ENCODE data around the gene EXTL2. TPM values are rescaled to one million over a fixed set of nuclear protein-coding genes. Genes with fewer than 3 reads are reported as not detected.
"Not testable (repeated sequence)": the region's sequence is repeated elsewhere in the genome, so short reads cannot be mapped to it uniquely, and the experiment has no call there.

The EXTL2 gene
- total and polyA plus RNA-seq, 4 donors: 3.6 to 8.7 (median 7.6) TPM

- Histone ChIP-seq H3K9me3 (ENCODE audit: control insufficient read depth in 4 of 4, low read length in 3 of 4) (no peaks in the 10 kb centered on the region), H3K9ac (ENCODE audit: low read depth in 1 of 2, low read length in 2 of 2) (no peak overlapping the region), H3K4me3 (ENCODE audit: low read depth in 1 of 3, low read length in 3 of 3) (no peak overlapping the region), H3K27ac (ENCODE audit: low read depth in 1 of 2, low read length in 2 of 2) (no peak overlapping the region), H3K4me1 (ENCODE audit: control insufficient read depth in 4 of 4, insufficient read depth in 4 of 4, low read length in 3 of 4) (no peaks in the 10 kb centered on the region), H3K36me3 (ENCODE audit: control insufficient read depth in 4 of 4, insufficient read depth in 3 of 4, low read depth in 1 of 4, low read length in 3 of 4) (no peaks in the 10 kb centered on the region), H3K27me3 (ENCODE audit: control insufficient read depth in 4 of 4, insufficient read depth in 4 of 4, low read length in 3 of 4) (no peaks in the 10 kb centered on the region)
- TF ChIP-seq TAF1 (conservative IDR thresholded peaks at IDR 0.05): no peak
- TF ChIP-seq RXRA (IDR thresholded peaks at IDR 0.05): no peak
- no peak for TF ChIP-seq ZBTB33 (IDR thresholded peaks at IDR 0.05)
- TF ChIP-seq MAX (IDR thresholded peaks at IDR 0.05): no peak
- TF ChIP-seq FOXA2 (IDR thresholded peaks at IDR 0.05): no peak
- no peak for TF ChIP-seq REST (IDR thresholded peaks at IDR 0.05)
- no peak for TF ChIP-seq FOXA1 (IDR thresholded peaks at IDR 0.05)
- TF ChIP-seq CTCF (IDR thresholded peaks at IDR 0.05; ENCODE audit: low read depth, low read length, missing input control): no peak
- TF ChIP-seq RAD21 (IDR thresholded peaks at IDR 0.05): no peak
- no peak for TF ChIP-seq EGR1 (IDR thresholded peaks at IDR 0.05; ENCODE audit: low read depth in 2 of 2)
- TF ChIP-seq NR2F2 (IDR thresholded peaks at IDR 0.05): no peak
- no peak for DNase-seq (ENCODE audit: low spot score)
- 95% methylated on average over 1 of the region's 1 CpG for WGBS
Measured at GRCh38 chr1:100861379-100861778, 33.3 kb downstream of the EXTL2 start.

- H3K9me3 ChIP-seq (ENCODE audit: control insufficient read depth in 4 of 4, low read length in 3 of 4): no peaks in the 10 kb centered on the region
- H3K36me3 ChIP-seq (ENCODE audit: control insufficient read depth in 4 of 4, insufficient read depth in 3 of 4, low read depth in 1 of 4, low read length in 3 of 4): no peaks in the 10 kb centered on the region
- H3K4me3 ChIP-seq (ENCODE audit: low read depth in 1 of 3, low read length in 3 of 3): no peak overlapping the region
- no peak for DNase-seq (ENCODE audit: low spot score)
- H3K27me3 ChIP-seq (ENCODE audit: control insufficient read depth in 4 of 4, insufficient read depth in 4 of 4, low read length in 3 of 4): no peaks in the 10 kb centered on the region
- H3K27ac ChIP-seq (ENCODE audit: low read depth in 1 of 2, low read length in 2 of 2): no peak overlapping the region
- no peaks in the 10 kb centered on the region for H3K4me1 ChIP-seq (ENCODE audit: control insufficient read depth in 4 of 4, insufficient read depth in 4 of 4, low read length in 3 of 4)
- TF ChIP-seq YY1 (IDR thresholded peaks at IDR 0.05) (no peak), JUND (IDR thresholded peaks at IDR 0.05) (no peak), RAD21 (IDR thresholded peaks at IDR 0.05) (no peak), FOXA2 (IDR thresholded peaks at IDR 0.05) (no peak), TAF1 (conservative IDR thresholded peaks at IDR 0.05) (no peak), EGR1 (IDR thresholded peaks at IDR 0.05; ENCODE audit: low read depth in 2 of 2) (no peak)
- WGBS: 86% methylated on average over 3 of the region's 3 CpGs
- no peak overlapping the region for H3K9ac ChIP-seq (ENCODE audit: low read depth in 1 of 2, low read length in 2 of 2)
Measured at GRCh38 chr1:100860397-100860991, 34.1 kb downstream of the EXTL2 start.

GRCh38 chr1:100855116-100855515 is 39.5 kb downstream of the EXTL2 start:
- H3K4me3 ChIP-seq (ENCODE audit: low read depth in 1 of 3, low read length in 3 of 3); H3K9me3 ChIP-seq (ENCODE audit: control insufficient read depth in 4 of 4, low read length in 3 of 4); H3K27me3 ChIP-seq (ENCODE audit: control insufficient read depth in 4 of 4, insufficient read depth in 4 of 4, low read length in 3 of 4); H3K36me3 ChIP-seq (ENCODE audit: control insufficient read depth in 4 of 4, insufficient read depth in 3 of 4, low read depth in 1 of 4, low read length in 3 of 4); DNase-seq (ENCODE audit: low spot score); H3K27ac ChIP-seq (ENCODE audit: low read depth in 1 of 2, low read length in 2 of 2); H3K9ac ChIP-seq (ENCODE audit: low read depth in 1 of 2, low read length in 2 of 2); H3K4me1 ChIP-seq (ENCODE audit: control insufficient read depth in 4 of 4, insufficient read depth in 4 of 4, low read length in 3 of 4): not testable (repeated sequence)

Data from liver (tissue), 9 donors.